ENCODE results near the gene C15orf40.

The C15orf40 gene

GRCh38 chr15:83030021-83030420 is 18.6 kb upstream of the C15orf40 start:
- H3K4me2 ChIP-seq = no peak overlapping the region
- H2AFZ ChIP-seq (ENCODE audit: low read depth) = no peak overlapping the region
- H3K27ac ChIP-seq = no peak overlapping the region
- H3K9ac ChIP-seq = no peak overlapping the region
- H3K4me3 ChIP-seq (IDR thresholded peaks at IDR 0.05; ENCODE audit: insufficient read depth, low read depth, low read length) = no peak overlapping the region
- H3K27me3 ChIP-seq (ENCODE audit: insufficient read depth, low read depth) = no peaks in the 10 kb centered on the region
- H3K36me3 ChIP-seq (ENCODE audit: insufficient read depth) = peaks cover 8% of the 10 kb centered on the region
- no peak for TF ChIP-seq CTCF (conservative IDR thresholded peaks at IDR 0.05; ENCODE audit: low read depth, low read length)
- no peaks in the 10 kb centered on the region for H3K4me1 ChIP-seq (ENCODE audit: low read depth, poor library complexity, severe bottlenecking)
- 0 out of 2 replicates have a peak, but pooled peaks cover 4% of the 10 kb centered on the region for H4K20me1 ChIP-seq (ENCODE audit: insufficient read depth)
- H3K79me2 ChIP-seq (ENCODE audit: insufficient read depth, low read depth) = peaks cover 42% of the 10 kb centered on the region

- no peaks in the 10 kb centered on the region for H3K36me3 ChIP-seq (ENCODE audit: insufficient read depth)
- no peak overlapping the region for H3K27ac ChIP-seq
- no peaks in the 10 kb centered on the region for H3K27me3 ChIP-seq (ENCODE audit: insufficient read depth, low read depth)
- H3K4me3 ChIP-seq (IDR thresholded peaks at IDR 0.05; ENCODE audit: insufficient read depth, low read depth, low read length) = no peak overlapping the region
- no peak overlapping the region for H2AFZ ChIP-seq (ENCODE audit: low read depth)
- H3K79me2 ChIP-seq (ENCODE audit: insufficient read depth, low read depth) = no peaks in the 10 kb centered on the region; the same call in 1 of the 2 replicates
- no peak for TF ChIP-seq CTCF (conservative IDR thresholded peaks at IDR 0.05; ENCODE audit: low read depth, low read length)
- H3K9ac ChIP-seq = no peak overlapping the region
- peaks cover 9% of the 10 kb centered on the region for H3K4me1 ChIP-seq (ENCODE audit: low read depth, poor library complexity, severe bottlenecking)
- H3K4me2 ChIP-seq = no peak overlapping the region
- H4K20me1 ChIP-seq (ENCODE audit: insufficient read depth) = no peaks in the 10 kb centered on the region
These were observed 7.0 kb upstream of the C15orf40 start for GRCh38 chr15:83018436-83018835.

- H3K9ac ChIP-seq = no peak overlapping the region
- H4K20me1 ChIP-seq (ENCODE audit: insufficient read depth) = no peaks in the 10 kb centered on the region
- H3K79me2 ChIP-seq (ENCODE audit: insufficient read depth, low read depth) = no peaks in the 10 kb centered on the region; the same call in 1 of the 2 replicates
- no peaks in the 10 kb centered on the region for H3K27me3 ChIP-seq (ENCODE audit: insufficient read depth, low read depth)
- no peaks in the 10 kb centered on the region for H3K36me3 ChIP-seq (ENCODE audit: insufficient read depth)
- peaks cover 18% of the 10 kb centered on the region for H3K4me1 ChIP-seq (ENCODE audit: low read depth, poor library complexity, severe bottlenecking)
- H3K4me3 ChIP-seq (IDR thresholded peaks at IDR 0.05; ENCODE audit: insufficient read depth, low read depth, low read length) = no peak overlapping the region
- no peak overlapping the region for H3K27ac ChIP-seq
- no peak overlapping the region for H2AFZ ChIP-seq (ENCODE audit: low read depth)
- TF ChIP-seq CTCF (conservative IDR thresholded peaks at IDR 0.05; ENCODE audit: low read depth, low read length) = no peak
- H3K4me2 ChIP-seq = no peak overlapping the region
These were observed 5.5 kb upstream of the C15orf40 start for GRCh38 chr15:83016906-83017305.

- Histone ChIP-seq H3K36me3 (ENCODE audit: insufficient read depth) (no peaks in the 10 kb centered on the region), H3K27ac (no peak overlapping the region), H3K79me2 (ENCODE audit: insufficient read depth, low read depth) (peaks cover 2% of the 10 kb centered on the region), H3K4me2 (no peak overlapping the region), H3K4me3 (IDR thresholded peaks at IDR 0.05; ENCODE audit: insufficient read depth, low read depth, low read length) (no peak overlapping the region), H2AFZ (ENCODE audit: low read depth) (no peak overlapping the region), H3K9ac (no peak overlapping the region), H3K4me1 (ENCODE audit: low read depth, poor library complexity, severe bottlenecking) (peaks cover 22% of the 10 kb centered on the region), H3K27me3 (ENCODE audit: insufficient read depth, low read depth) (no peaks in the 10 kb centered on the region), H4K20me1 (ENCODE audit: insufficient read depth) (no peaks in the 10 kb centered on the region)
- TF ChIP-seq CTCF (conservative IDR thresholded peaks at IDR 0.05; ENCODE audit: low read depth, low read length) = no peak
These were observed 3.9 kb upstream of the C15orf40 start for GRCh38 chr15:83015361-83015760.
